AG04450 (cell line): ENCODE results near the gene DHRS3. TPM values are rescaled to one million over a fixed set of nuclear protein-coding genes. Genes with fewer than 3 reads are reported as not detected.

Source experiments
- CTCF ChIA-PET: fragments of 300-600, 350-600 bp; formaldehyde crosslinking; extraction: SDS; loops from one replicate; lab custom pipeline; 2022; ENCODE audit warnings: antibody characterized with exemption, inconsistent platforms; lab: Charles Lee
- POLR2A ChIA-PET: fragments of 350-600 bp; formaldehyde crosslinking; extraction: SDS; loops from one replicate; lab custom pipeline; 2021; ENCODE audit warnings: antibody characterized with exemption, inconsistent platforms; lab: Yijun Ruan, JAX
- DNase-seq: peaks from one replicate; pipeline ENCODE4 v3.0.0-alpha.2; 2011; ENCODE audit warnings: low read depth, low spot score
- H3K27ac ChIP-seq: one replicate; pipeline ENCODE4 v1.5.1; 2012; ENCODE audit warnings: low read depth, low read length, control low read depth
- H3K27me3 ChIP-seq: one replicate; pipeline ENCODE4 v1.6.0; 2012; ENCODE audit warnings: low read length; ENCODE audit not compliant: control insufficient read depth, insufficient read depth
- H3K4me3 ChIP-seq: 2 replicates; pipeline ENCODE4 v1.5.1; 2011; ENCODE audit warnings: mild to moderate bottlenecking, low read depth, low read length, control low read depth
- H3K9me3 ChIP-seq: 2 replicates; pipeline ENCODE4 v1.5.1; 2012; ENCODE audit warnings: low read length; ENCODE audit not compliant: control insufficient read depth, insufficient read depth
- CTCF ChIP-seq: IDR thresholded peaks from 2 replicates; pipeline ENCODE4 v1.5.1; 2011; ENCODE audit warnings: low read depth, low read length, control low read depth, inconsistent platforms
- polyA plus RNA-seq: library from polyadenylated mRNA; depleted of rRNA; stranded (reverse); fragments of >200 nt; gene quantifications from 2 replicates; pipeline ENCODE4 v1.2.3, GENCODE V29; 2011

DHRS3 gene
- polyA plus RNA-seq, 1 experiment = 42.3 TPM

- H3K9me3 ChIP-seq = peaks cover 3% of the 10 kb centered on the region; the same call in 1 of the 2 replicates
- ChIA-PET POLR2A (no interaction called here), CTCF (interaction anchor here (0.8 to 2.4 kb wide), 3 partner anchors 12 to 315 kb away, joined by 3 to 11 read pairs (median 6); no protein-coding TSS in a partner anchor)
Observed at GRCh38 chr1:12629511-12629956, 11.5 kb upstream of the DHRS3 start.

GRCh38 chr1:12627296-12627695 lies 9.3 kb upstream of the DHRS3 start:
- DNase-seq = no peak
- no peak overlapping the region for H3K4me3 ChIP-seq
- ChIA-PET POLR2A (no interaction called here), CTCF (no interaction called here)
- TF ChIP-seq CTCF = no peak
- H3K27me3 ChIP-seq = peaks cover 32% of the 10 kb centered on the region
- H3K27ac ChIP-seq = no peak overlapping the region
- H3K9me3 ChIP-seq = peaks cover 3% of the 10 kb centered on the region; the same call in 1 of the 2 replicates

More at GRCh38 chr1:12629511-12629956, 11.5 kb upstream of the DHRS3 start:
- H3K4me3 ChIP-seq = no peak overlapping the region
- no peak overlapping the region for H3K27ac ChIP-seq
- no peak for DNase-seq
- TF ChIP-seq CTCF = no peak
- peaks cover 28% of the 10 kb centered on the region for H3K27me3 ChIP-seq

GRCh38 chr1:12626888-12627287 lies 8.9 kb upstream of the DHRS3 start:
- TF ChIP-seq CTCF = no peak
- H3K9me3 ChIP-seq = peaks cover 3% of the 10 kb centered on the region; the same call in 1 of the 2 replicates
- CTCF ChIA-PET = no interaction called here
- H3K27ac ChIP-seq = no peak overlapping the region
- peaks cover 29% of the 10 kb centered on the region for H3K27me3 ChIP-seq
- H3K4me3 ChIP-seq = no peak overlapping the region
- POLR2A ChIA-PET = no interaction called here
- no peak for DNase-seq

- DNase-seq = no peak
- H3K27ac ChIP-seq = no peak overlapping the region
- H3K27me3 ChIP-seq = peaks cover 21% of the 10 kb centered on the region
- no peaks in the 10 kb centered on the region; the same call in 1 of the 2 replicates for H3K9me3 ChIP-seq
- no peak overlapping the region for H3K4me3 ChIP-seq
- no peak for TF ChIP-seq CTCF
- POLR2A ChIA-PET = no interaction called here
- CTCF ChIA-PET = no interaction called here
Observed at GRCh38 chr1:12625276-12625675, 7.3 kb upstream of the DHRS3 start.

GRCh38 chr1:12622506-12622905 lies 4.5 kb upstream of the DHRS3 start:
- no peak overlapping the region for H3K4me3 ChIP-seq
- ChIA-PET POLR2A (no interaction called here), CTCF (interaction anchor here (1.6 to 5.6 kb wide), 3 partner anchors 34 to 309 kb away, joined by 4 to 48 read pairs (median 30); no protein-coding TSS in a partner anchor)
- no peak for DNase-seq
- H3K27me3 ChIP-seq = peaks cover 12% of the 10 kb centered on the region
- H3K9me3 ChIP-seq = no peaks in the 10 kb centered on the region
- no peak overlapping the region for H3K27ac ChIP-seq
- no peak for TF ChIP-seq CTCF
